ENCODE measurements around the gene MKNK1.

The MKNK1 gene

DNA sequence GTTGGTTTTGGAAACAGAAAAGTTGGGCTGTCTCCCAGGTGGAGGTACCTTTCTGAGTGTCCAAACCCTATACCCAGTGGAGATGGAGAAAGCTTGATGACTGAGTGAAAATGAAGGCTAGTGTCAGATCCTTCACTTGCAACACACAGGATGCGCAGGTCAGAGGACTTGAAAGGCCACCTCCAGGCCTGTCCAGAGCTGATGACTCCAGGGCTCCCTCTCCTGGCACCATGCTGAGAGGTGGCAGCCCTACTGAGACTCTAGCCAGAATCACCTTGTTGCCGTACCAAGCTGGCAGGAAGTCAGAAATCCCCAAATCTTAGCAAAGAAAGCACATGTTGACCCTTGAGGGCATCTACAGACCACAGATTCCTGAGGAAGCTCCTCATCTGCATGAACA, 69.0 kb downstream of the MKNK1 start (continued):
- TF ChIP-seq, protein P1, sequence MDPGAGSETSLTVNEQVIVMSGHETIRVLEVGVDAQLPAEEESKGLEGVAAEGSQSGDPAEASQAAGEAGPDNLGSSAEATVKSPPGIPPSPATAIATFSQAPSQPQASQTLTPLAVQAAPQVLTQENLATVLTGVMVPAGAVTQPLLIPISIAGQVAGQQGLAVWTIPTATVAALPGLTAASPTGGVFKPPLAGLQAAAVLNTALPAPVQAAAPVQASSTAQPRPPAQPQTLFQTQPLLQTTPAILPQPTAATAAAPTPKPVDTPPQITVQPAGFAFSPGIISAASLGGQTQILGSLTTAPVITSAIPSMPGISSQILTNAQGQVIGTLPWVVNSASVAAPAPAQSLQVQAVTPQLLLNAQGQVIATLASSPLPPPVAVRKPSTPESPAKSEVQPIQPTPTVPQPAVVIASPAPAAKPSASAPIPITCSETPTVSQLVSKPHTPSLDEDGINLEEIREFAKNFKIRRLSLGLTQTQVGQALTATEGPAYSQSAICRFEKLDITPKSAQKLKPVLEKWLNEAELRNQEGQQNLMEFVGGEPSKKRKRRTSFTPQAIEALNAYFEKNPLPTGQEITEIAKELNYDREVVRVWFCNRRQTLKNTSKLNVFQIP (CRISPR knock-in tag; IDR thresholded peaks at IDR 0.05; ENCODE audit: borderline replicate concordance, low read depth) = no peak
- TF ChIP-seq ZC3H10 (CRISPR knock-in tag; IDR thresholded peaks at IDR 0.05) (no peak), ISL1 (CRISPR knock-in tag; IDR thresholded peaks at IDR 0.05) (no peak), TCF4 (CRISPR knock-in tag; IDR thresholded peaks at IDR 0.05; ENCODE audit: borderline replicate concordance) (no peak), RARB (CRISPR knock-in tag; IDR thresholded peaks at IDR 0.05) (no peak), GLIS3 (CRISPR knock-in tag; IDR thresholded peaks at IDR 0.05) (no peak)
- TF ChIP-seq, protein P2, sequence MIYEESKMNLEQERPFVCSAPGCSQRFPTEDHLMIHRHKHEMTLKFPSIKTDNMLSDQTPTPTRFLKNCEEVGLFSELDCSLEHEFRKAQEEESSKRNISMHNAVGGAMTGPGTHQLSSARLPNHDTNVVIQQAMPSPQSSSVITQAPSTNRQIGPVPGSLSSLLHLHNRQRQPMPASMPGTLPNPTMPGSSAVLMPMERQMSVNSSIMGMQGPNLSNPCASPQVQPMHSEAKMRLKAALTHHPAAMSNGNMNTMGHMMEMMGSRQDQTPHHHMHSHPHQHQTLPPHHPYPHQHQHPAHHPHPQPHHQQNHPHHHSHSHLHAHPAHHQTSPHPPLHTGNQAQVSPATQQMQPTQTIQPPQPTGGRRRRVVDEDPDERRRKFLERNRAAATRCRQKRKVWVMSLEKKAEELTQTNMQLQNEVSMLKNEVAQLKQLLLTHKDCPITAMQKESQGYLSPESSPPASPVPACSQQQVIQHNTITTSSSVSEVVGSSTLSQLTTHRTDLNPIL (CRISPR knock-in tag; IDR thresholded peaks at IDR 0.05; ENCODE audit: low read depth) = no peak

DNA sequence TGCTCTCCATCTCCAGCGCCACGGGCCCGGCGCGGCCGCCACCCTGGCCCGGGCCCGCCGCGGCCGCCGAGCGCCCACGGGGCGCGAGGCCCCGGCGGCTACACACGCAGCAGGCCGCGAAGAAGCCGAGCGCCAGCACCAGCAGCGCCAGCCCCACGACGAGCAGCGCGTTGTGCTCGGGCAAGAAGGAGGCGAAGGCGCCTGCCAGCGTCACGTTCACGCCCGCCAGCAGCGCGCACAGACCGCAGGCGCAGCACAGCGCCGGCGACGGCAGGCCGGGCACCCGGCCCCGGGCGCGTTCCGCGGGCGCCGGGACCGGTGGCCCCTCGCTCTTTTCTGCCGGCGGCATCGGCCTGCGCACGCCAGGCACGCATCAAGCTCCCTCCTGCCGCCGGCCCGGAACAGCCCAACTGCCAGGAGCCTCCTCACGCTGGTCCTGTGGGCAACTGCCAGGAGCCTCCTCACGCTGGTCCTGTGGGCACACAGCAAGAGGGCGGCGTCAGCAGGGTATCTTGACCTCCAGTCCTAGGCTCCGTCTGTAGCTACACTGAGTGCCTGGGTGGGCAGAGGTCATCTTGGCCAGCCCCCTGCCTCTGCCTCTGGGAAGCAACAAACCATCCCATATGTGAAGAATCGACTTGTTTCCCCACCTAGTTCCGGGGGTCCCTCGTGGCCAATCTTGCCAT, 70.7 kb downstream of the MKNK1 start:
- ATAC-seq = peak; percentile 7; the same call in 1 of the 3 replicates
- TF ChIP-seq ZNF70 (CRISPR knock-in tag; IDR thresholded peaks at IDR 0.05) (no peak), ZFP30 (CRISPR knock-in tag; IDR thresholded peaks at IDR 0.05) (no peak), RARB (CRISPR knock-in tag; IDR thresholded peaks at IDR 0.05) (no peak), ISL1 (CRISPR knock-in tag; IDR thresholded peaks at IDR 0.05) (no peak), OSR1 (CRISPR knock-in tag; IDR thresholded peaks at IDR 0.05) (no peak)

DNA sequence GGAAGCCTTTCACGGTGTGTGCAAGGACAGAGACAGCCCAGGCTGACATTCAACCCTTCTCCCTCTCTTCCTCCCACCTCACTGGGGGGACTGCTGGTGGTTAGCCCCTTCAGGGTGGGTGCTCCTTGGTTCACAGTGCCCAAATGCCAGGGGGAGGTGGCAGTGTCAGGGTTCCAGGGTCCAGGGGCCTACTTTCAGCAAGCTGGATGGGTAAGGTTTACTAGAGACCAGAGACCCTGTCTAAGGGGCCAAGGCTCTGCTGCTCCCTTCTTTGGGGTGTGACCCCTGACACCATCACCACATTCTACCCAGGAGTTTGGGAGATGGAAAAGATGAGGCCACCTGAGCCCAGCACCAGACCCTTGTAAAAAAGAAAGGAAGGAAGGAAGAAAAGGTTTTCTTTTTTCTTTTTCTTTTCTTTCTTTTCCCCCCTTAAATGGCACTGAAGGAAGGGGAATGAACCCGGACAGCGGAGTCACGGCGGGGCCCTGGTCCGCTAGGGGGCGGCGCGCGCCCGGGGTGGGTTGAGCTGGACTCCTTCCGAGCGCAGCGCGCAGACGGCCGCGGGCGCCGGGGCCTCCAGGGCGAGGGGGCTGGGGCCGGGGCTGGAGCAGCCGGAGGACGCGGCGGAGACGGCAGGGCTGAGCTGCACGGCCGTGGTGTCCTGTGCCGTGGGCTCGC, 71.4 kb downstream of the MKNK1 start:
- ATAC-seq = peak; percentile 72
- TF ChIP-seq ZNF70 (CRISPR knock-in tag; IDR thresholded peaks at IDR 0.05) (no peak), ZFP3 (CRISPR knock-in tag; IDR thresholded peaks at IDR 0.05) (no peak), ZC3H10 (CRISPR knock-in tag; IDR thresholded peaks at IDR 0.05) (no peak), CSDC2 (CRISPR knock-in tag; IDR thresholded peaks at IDR 0.05) (no peak), BACH2 (CRISPR knock-in tag; IDR thresholded peaks at IDR 0.05; ENCODE audit: borderline replicate concordance) (no peak), SNAI2 (CRISPR knock-in tag; IDR thresholded peaks at IDR 0.05) (no peak), ZNF565 (CRISPR knock-in tag; conservative IDR thresholded peaks at IDR 0.05; ENCODE audit: low read depth) (no peak), PPARA (CRISPR knock-in tag; IDR thresholded peaks at IDR 0.05; ENCODE audit: borderline replicate concordance) (no peak), ESRRG (CRISPR knock-in tag; IDR thresholded peaks at IDR 0.05) (no peak), TOX (CRISPR knock-in tag; IDR thresholded peaks at IDR 0.05; ENCODE audit: borderline replicate concordance) (no peak), ARNTL (CRISPR knock-in tag; IDR thresholded peaks at IDR 0.05; ENCODE audit: borderline replicate concordance, low read depth) (no peak), GLIS3 (CRISPR knock-in tag; IDR thresholded peaks at IDR 0.05) (no peak), TCF4 (CRISPR knock-in tag; IDR thresholded peaks at IDR 0.05; ENCODE audit: borderline replicate concordance) (no peak)
- TF ChIP-seq, protein P3, sequence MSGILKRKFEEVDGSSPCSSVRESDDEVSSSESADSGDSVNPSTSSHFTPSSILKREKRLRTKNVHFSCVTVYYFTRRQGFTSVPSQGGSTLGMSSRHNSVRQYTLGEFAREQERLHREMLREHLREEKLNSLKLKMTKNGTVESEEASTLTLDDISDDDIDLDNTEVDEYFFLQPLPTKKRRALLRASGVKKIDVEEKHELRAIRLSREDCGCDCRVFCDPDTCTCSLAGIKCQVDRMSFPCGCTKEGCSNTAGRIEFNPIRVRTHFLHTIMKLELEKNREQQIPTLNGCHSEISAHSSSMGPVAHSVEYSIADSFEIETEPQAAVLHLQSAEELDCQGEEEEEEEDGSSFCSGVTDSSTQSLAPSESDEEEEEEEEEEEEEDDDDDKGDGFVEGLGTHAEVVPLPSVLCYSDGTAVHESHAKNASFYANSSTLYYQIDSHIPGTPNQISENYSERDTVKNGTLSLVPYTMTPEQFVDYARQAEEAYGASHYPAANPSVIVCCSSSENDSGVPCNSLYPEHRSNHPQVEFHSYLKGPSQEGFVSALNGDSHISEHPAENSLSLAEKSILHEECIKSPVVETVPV (CRISPR knock-in tag; IDR thresholded peaks at IDR 0.05) = no peak
- TF ChIP-seq, protein P4, sequence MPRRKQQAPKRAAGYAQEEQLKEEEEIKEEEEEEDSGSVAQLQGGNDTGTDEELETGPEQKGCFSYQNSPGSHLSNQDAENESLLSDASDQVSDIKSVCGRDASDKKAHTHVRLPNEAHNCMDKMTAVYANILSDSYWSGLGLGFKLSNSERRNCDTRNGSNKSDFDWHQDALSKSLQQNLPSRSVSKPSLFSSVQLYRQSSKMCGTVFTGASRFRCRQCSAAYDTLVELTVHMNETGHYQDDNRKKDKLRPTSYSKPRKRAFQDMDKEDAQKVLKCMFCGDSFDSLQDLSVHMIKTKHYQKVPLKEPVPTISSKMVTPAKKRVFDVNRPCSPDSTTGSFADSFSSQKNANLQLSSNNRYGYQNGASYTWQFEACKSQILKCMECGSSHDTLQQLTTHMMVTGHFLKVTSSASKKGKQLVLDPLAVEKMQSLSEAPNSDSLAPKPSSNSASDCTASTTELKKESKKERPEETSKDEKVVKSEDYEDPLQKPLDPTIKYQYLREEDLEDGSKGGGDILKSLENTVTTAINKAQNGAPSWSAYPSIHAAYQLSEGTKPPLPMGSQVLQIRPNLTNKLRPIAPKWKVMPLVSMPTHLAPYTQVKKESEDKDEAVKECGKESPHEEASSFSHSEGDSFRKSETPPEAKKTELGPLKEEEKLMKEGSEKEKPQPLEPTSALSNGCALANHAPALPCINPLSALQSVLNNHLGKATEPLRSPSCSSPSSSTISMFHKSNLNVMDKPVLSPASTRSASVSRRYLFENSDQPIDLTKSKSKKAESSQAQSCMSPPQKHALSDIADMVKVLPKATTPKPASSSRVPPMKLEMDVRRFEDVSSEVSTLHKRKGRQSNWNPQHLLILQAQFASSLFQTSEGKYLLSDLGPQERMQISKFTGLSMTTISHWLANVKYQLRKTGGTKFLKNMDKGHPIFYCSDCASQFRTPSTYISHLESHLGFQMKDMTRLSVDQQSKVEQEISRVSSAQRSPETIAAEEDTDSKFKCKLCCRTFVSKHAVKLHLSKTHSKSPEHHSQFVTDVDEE (CRISPR knock-in tag; IDR thresholded peaks at IDR 0.05) = no peak
- TF ChIP-seq, protein P5, sequence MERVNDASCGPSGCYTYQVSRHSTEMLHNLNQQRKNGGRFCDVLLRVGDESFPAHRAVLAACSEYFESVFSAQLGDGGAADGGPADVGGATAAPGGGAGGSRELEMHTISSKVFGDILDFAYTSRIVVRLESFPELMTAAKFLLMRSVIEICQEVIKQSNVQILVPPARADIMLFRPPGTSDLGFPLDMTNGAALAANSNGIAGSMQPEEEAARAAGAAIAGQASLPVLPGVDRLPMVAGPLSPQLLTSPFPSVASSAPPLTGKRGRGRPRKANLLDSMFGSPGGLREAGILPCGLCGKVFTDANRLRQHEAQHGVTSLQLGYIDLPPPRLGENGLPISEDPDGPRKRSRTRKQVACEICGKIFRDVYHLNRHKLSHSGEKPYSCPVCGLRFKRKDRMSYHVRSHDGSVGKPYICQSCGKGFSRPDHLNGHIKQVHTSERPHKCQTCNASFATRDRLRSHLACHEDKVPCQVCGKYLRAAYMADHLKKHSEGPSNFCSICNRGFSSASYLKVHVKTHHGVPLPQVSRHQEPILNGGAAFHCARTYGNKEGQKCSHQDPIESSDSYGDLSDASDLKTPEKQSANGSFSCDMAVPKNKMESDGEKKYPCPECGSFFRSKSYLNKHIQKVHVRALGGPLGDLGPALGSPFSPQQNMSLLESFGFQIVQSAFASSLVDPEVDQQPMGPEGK (CRISPR knock-in tag; IDR thresholded peaks at IDR 0.05; ENCODE audit: borderline replicate concordance) = no peak
- TF ChIP-seq, protein P2 (CRISPR knock-in tag; IDR thresholded peaks at IDR 0.05; ENCODE audit: low read depth) = no peak
- TF ChIP-seq, protein P1 (CRISPR knock-in tag; IDR thresholded peaks at IDR 0.05; ENCODE audit: borderline replicate concordance, low read depth) = no peak
